RKO (cell line): Measurements from ENCODE around the gene RAPGEF2.

Source experiments
- DNase-seq: peaks from one replicate; pipeline ENCODE4 v3.0.0-alpha.2; 2016; ENCODE audit warnings: low spot score

Gene RAPGEF2

DNA sequence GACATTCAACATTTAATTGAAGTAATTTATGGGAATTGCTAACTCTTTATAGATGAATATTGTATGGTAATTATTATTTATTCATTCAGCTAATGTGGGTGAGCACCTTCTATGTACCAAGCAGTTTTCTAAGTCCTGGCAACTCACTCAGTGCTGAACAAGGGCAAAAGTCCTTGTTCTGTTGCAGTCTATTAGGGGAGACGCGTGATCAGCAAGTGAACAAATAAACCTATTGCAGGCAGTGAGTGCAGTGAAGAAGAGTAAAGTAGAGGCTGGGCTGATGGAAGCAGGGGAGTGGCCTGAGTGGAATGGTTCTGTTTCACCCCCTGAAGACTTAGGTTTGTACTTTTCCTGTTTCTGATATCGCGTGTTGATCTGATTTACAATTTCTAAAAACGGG is 214.3 kb downstream of the RAPGEF2 start:
- no peak for DNase-seq

- no peak for DNase-seq
Observed at GRCh38 chr4:159319027-159319426, 216.1 kb downstream of the RAPGEF2 start.

DNA sequence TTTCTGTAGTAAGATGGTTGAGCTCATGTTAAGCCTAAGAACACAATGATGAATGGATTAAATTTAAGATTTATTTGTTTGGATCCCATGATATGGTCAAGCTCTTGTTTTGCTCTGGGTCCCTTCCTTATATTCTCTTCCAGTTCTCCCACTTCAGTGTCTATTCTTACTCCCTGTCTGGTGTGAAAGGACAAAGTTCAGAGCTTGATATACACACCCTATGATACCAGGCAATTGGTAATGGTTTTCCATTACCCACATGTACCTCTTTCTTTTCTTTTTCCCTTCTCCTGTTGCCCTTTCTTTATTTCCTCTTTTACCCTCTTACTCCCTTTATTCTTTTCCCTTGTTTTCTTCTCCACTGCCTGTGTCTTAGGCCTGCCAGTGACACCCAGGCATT is 223.6 kb downstream of the RAPGEF2 start:
- no peak for DNase-seq

- DNase-seq, result no peak
Observed at GRCh38 chr4:159328766-159329165, 225.9 kb downstream of the RAPGEF2 start.

DNA sequence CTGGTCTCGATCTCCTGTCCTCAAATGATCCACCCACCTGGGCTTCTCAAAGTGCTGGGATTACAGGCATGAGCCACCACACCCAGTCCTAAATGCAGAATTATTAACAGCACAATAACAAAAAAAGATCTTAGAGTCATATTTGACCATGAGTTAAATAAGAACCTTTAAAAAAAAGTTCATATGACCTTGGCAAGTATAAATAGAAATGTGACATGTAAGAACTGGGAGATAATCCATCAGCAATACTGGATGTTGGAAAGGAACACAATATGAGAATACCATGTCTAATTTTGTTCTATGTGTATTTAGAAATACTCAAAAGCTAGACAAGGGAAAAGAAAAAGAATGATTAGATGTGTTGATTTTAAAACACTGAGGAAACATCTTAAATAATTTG is 231.6 kb downstream of the RAPGEF2 start:
- DNase-seq, result no peak

DNA sequence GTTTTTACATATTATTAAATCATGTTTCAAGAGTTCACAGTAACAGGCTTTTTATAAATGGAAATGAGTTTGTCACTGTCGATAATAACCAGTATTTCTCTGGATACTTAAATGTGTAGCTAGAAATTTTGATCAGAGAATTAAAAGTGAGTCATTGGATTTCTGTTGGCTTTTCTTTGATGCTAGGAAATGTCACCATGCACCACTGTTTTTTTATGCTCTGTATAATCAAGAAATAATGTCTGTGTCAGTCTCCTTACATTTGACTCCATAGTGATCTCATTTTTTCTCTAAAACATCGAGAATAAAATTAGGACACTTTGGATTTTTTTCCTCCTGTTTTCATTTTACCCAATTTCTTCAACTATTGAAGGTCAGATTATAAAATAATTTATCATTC is 234.2 kb downstream of the RAPGEF2 start:
- no peak for DNase-seq

DNA sequence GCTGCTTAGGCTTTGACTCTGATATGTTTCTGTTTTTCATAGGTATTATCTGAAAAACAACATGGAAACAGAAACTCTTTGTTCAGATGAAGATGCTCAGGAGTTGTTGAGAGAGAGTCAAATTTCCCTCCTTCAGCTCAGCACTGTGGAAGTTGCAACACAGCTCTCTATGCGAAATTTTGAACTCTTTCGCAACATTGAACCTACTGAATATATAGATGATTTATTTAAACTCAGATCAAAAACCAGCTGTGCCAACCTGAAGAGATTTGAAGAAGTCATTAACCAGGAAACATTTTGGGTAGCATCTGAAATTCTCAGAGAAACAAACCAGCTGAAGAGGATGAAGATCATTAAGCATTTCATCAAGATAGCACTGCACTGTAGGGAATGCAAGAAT is 238.6 kb downstream of the RAPGEF2 start:
- no peak for DNase-seq

DNA sequence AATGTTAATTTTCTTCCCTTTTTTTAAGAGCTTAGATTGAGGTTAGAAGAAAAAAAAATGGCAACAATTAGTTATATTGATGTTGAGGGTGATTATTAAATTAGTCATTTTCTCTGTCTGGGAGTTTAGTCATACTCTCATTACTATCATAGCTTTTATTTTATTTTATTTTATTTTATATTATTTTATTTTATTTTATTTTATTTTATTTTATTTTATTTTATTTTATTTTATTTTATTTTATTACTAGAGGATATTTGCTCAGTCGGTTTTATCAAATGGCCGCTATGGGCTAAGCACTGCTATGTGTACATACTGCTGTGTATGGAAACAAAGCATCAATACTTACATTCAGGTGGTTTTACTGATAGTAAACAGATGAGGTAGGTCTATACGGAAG is 239.5 kb downstream of the RAPGEF2 start:
- DNase-seq, result no peak

DNA sequence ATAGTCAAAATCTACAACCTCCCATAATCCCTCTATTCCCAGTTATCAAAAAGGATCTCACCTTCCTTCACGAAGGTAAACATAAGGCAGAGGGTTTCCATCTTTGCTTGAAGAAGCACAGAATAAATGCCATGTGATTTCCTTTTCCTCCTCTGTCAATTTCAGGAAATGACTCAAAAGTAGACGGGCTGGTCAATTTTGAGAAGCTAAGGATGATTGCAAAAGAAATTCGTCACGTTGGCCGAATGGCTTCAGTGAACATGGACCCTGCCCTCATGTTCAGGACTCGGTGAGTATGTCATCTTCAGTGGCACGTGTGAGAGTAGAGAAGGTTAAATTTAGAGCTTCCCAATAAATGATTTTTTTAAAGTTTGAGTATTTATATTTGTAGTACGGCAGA is 240.2 kb downstream of the RAPGEF2 start:
- no peak for DNase-seq

DNA sequence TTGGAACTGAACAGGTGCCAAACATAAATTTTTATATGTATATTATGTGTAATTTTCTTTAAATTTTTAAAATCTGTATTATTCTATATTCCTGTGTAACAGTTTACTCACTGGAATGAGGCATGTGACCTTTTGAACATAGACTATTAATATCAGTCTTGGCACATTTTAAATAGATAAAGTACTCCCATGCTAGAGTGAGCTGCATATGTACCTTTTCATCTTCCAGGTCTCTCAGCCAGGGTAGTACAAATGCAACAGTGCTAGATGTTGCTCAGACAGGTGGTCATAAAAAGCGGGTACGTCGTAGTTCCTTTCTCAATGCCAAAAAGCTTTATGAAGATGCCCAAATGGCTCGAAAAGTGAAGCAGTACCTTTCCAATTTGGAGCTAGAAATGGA is 242.0 kb downstream of the RAPGEF2 start:
- DNase-seq, result no peak

GRCh38 chr4:159346681-159347080 is 243.8 kb downstream of the RAPGEF2 start:
- DNase-seq, result no peak

GRCh38 chr4:159347813-159348212 is 244.9 kb downstream of the RAPGEF2 start:
- no peak for DNase-seq

DNA sequence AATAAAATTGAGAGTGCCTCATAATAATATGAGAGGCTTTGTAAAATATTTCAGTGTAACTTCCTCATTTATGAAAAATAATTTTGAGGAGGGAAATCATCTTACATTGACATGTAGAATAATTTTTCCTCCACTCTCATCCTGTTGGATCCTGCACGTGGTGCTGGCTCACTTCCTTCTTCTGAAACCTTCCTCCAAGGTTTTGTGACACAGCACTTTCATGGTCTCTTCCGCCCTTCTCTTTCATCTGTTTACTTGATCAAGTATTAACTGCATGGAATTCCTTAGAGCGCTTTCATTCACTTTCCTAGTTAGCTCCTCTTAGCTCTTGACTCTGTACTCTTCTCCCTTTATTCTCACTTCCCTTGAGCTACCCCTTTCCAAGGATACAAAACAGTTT is 246.5 kb downstream of the RAPGEF2 start:
- DNase-seq, result no peak

DNA sequence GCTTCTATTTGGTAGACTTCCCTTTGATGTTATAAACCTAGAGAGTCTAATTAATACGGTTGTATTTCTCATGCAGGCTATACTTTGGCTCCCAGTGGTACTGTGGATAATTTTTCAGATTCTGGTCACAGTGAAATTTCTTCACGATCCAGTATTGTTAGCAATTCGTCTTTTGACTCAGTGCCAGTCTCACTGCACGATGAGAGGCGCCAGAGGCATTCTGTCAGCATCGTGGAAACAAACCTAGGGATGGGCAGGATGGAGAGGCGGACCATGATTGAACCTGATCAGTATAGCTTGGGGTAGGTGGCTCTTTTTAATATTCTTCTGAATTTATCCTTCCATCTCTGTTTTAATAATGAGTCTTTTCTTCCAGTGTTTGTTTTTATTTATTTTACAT is 249.7 kb downstream of the RAPGEF2 start:
- no peak for DNase-seq

DNA sequence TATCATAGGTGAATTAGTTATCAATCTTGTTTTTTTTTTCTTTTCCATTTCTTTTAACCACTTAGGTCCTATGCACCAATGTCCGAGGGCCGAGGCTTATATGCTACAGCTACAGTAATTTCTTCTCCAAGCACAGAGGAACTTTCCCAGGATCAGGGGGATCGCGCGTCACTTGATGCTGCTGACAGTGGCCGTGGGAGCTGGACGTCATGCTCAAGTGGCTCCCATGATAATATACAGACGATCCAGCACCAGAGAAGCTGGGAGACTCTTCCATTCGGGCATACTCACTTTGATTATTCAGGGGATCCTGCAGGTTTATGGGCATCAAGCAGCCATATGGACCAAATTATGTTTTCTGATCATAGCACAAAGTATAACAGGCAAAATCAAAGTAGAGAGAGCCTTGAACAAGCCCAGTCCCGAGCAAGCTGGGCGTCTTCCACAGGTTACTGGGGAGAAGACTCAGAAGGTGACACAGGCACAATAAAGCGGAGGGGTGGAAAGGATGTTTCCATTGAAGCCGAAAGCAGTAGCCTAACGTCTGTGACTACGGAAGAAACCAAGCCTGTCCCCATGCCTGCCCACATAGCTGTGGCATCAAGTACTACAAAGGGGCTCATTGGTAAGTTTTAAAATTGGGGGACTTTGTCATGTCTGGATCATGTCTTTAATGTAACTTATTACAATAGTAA is 250.7 kb downstream of the RAPGEF2 start:
- DNase-seq, result no peak

DNA sequence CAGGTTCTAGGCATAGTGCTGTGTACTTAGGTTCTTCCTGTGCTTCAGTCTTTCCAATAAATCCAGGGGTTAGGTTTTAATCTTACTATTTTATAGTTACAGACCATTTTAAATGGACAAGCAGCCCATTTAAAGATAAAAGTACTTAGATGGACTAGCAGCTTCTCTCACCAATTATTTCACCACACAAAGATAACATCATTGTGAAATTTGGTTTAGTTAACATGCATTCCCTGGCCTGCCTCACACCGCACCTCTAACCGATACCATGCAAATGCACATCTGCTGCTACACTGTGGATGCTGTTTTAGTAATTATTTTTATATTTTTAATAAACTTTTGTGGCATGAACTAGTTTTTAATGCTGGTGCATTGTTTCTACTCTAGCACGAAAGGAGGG is 252.6 kb downstream of the RAPGEF2 start:
- DNase-seq, result no peak

DNA sequence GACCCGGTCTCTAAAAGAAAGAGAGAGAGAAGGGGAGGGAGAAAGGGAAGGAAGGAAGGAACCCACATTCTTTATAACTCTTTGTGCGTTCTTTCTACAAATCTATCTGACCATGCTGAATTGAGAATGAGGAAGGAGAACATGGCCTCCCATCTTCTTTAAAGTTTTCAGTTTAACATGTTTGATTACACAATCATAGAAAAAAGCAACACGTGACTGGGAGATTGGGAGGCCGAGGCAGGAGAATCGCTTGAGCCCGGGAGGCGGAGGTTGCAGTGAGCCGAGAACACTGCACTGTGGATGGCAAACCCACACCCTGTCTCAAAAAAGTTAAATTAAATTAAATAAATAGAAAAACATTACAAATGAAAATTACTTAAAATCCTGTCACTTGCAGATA is 254.5 kb downstream of the RAPGEF2 start:
- DNase-seq, result no peak

GRCh38 chr4:159358226-159358625 is 255.3 kb downstream of the RAPGEF2 start:
- DNase-seq, result peak; percentile 11

DNA sequence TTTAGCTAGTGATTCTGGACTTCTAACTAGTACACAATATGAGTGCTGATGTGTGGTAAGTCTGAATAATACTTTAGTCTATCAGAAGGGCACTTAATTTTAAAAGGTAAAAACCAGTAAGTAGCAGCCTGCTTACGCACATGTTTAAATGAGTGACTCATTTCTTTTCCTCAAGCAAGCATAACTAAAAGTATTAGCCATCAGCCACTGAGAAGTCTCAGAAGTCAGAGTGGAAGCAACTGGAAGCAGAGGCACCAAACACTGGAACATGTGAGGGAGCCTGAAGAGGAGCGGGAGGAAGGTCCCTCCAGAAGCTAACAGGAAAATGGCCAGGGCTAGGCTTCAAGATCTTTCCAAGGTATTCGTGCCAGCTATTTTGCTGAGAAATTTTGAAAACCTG is 257.7 kb downstream of the RAPGEF2 start:
- peak; percentile 40 for DNase-seq

- peak; percentile 14 for DNase-seq
Observed at GRCh38 chr4:159363361-159363760, 260.5 kb downstream of the RAPGEF2 start.

GRCh38 chr4:159366966-159367780 is 264.3 kb downstream of the RAPGEF2 start:
- DNase-seq, result no peak

- DNase-seq, result no peak
Observed at GRCh38 chr4:159367781-159368080, 264.9 kb downstream of the RAPGEF2 start.

GRCh38 chr4:159368320-159368719 is 265.4 kb downstream of the RAPGEF2 start:
- no peak for DNase-seq

DNA sequence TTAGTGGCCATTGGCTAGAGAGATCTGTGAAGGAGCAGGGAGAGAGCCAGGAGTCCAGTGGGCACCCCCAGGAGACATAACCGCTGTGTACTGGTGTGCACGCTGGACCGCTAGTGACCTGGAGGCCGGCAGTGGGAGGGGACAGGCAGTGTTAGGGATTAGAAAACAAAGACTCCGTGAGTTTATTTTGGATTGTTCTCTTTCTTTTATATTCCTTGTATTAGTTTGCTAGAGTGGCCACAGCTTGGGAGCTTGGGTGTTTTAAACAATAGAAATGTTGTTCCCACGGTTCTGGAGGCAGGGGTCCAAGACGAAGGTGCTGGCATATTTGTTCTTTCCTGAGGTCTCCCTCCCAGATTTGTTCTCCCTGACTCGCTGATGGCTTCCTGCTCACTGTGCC is 266.4 kb downstream of the RAPGEF2 start:
- no peak for DNase-seq
